ENCODE measurements around the gene ITM2C.

The ITM2C gene

DNA sequence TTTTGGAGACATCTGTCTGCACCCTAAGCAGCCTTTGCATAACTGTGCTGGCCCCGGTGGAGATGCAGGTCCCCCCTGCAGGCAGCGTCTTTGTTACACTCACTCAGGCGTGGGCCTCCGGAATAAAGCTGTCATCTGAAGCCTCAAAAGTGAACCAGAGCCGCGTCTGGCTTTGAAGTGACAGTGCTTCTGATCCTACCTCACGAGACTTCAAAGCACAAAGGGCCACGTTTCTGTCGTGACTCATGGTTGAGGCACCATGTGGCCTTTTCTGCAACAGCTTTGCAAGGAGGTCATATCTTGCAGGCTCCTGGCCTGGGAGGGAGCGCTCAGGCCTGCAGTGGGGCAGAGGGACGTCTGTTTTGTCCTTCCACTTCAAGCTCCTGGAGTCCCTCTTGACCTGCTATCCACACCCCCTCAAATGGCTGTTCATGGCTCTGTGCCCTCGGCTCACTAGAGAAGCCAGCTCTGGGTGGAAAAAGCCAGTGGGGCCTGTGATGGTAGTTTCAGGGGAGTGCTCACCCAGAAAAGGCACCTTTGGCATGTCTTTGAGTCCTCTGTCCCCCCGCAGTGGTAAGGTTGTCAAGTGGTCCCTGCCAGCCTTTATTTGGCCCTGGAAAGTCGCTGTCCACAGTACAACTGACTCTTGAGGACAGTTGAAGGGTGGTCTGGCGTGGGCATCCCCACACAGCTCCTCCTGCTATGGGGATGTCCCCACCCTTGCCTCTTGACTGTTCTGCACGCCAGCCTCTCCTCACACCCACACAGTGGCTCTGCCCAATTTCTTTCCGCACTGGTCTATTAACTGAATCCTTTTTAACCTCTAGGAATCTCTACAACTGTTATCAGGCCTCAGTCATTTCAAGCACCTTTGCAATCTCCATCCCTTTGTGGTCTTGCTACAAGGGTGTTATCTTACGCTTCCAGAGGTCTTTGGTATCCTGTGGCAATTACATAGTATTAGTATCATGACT, 41.0 kb downstream of the ITM2C start:
- Histone ChIP-seq H3K9me2 (replicated peaks; ENCODE audit: low read depth, low read length) (no peaks in the 10 kb centered on the region), H3K9me3 (ENCODE audit: insufficient read depth, low read depth, low read length) (no peaks in the 10 kb centered on the region), H3K27me3 (ENCODE audit: insufficient read depth, low read length, poor library complexity, severe bottlenecking) (no peaks in the 10 kb centered on the region), H3K9ac (ENCODE audit: low read depth, low read length, poor library complexity, severe bottlenecking) (no peak overlapping the region), H3K4me3 (ENCODE audit: low read length, poor library complexity, severe bottlenecking) (no peak overlapping the region), H3K4me1 (ENCODE audit: insufficient read depth, low read length, poor library complexity, severe bottlenecking) (no peaks in the 10 kb centered on the region), H3K36me3 (ENCODE audit: insufficient read depth, low read length) (no peaks in the 10 kb centered on the region), H4K20me1 (ENCODE audit: insufficient read depth, low read length, poor library complexity, severe bottlenecking) (no peaks in the 10 kb centered on the region), H3K79me2 (ENCODE audit: insufficient read depth, low read length) (no peaks in the 10 kb centered on the region), H2AFZ (ENCODE audit: low read length) (no peak overlapping the region), H3F3A (ENCODE audit: low read depth) (no peaks in the 10 kb centered on the region), H3K4me2 (ENCODE audit: low read depth, low read length, poor library complexity, severe bottlenecking) (no peak overlapping the region)
- TF ChIP-seq, protein P1, sequence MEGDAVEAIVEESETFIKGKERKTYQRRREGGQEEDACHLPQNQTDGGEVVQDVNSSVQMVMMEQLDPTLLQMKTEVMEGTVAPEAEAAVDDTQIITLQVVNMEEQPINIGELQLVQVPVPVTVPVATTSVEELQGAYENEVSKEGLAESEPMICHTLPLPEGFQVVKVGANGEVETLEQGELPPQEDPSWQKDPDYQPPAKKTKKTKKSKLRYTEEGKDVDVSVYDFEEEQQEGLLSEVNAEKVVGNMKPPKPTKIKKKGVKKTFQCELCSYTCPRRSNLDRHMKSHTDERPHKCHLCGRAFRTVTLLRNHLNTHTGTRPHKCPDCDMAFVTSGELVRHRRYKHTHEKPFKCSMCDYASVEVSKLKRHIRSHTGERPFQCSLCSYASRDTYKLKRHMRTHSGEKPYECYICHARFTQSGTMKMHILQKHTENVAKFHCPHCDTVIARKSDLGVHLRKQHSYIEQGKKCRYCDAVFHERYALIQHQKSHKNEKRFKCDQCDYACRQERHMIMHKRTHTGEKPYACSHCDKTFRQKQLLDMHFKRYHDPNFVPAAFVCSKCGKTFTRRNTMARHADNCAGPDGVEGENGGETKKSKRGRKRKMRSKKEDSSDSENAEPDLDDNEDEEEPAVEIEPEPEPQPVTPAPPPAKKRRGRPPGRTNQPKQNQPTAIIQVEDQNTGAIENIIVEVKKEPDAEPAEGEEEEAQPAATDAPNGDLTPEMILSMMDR (conservative IDR thresholded peaks at IDR 0.05; ENCODE audit: low read length), result no peak
- TF ChIP-seq EZH2phosphoT487 (IDR thresholded peaks at IDR 0.05; ENCODE audit: borderline replicate concordance), result no peak

DNA sequence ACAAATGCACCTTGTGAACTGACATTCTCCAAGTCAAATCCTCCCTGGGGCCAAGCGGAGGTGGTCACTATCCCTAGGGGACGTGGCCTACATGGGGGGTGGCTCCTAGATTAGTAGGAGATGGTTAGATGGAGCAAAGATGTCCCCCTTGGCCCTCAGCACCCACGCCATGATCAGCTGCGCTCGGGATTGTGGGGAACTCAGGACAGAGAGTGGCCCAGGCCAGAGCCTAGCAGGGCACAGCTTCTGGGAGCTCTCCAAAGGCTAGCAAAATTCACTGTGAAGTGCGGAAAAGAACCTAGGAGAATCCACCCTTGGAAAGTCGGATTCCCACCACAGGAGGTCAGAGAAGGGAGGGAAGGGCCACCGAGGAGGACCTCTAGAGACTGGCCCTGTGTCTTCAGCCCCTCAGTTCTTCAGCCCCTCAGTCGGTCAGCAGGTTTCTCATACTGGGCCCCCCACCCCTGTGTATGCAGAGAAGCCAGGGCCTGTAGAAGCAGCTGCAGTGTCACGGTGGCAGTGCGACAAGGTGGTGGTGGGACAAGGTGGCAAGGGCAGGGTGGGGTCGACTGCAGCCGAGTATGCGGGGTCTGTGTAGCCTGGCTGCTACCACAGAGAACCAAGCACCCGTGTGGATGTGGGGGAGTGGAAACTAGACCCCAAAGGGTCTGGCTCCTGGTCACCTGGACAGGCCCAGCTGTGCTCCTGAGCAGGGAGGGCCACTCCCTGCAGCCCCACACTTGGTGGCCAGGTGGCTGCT, 41.9 kb downstream of the ITM2C start:
- Histone ChIP-seq H3K4me3 (ENCODE audit: low read length, poor library complexity, severe bottlenecking) (no peak overlapping the region), H3K9ac (ENCODE audit: low read depth, low read length, poor library complexity, severe bottlenecking) (no peak overlapping the region), H3K9me2 (replicated peaks; ENCODE audit: low read depth, low read length) (no peaks in the 10 kb centered on the region), H3K79me2 (ENCODE audit: insufficient read depth, low read length) (no peaks in the 10 kb centered on the region), H3K9me3 (ENCODE audit: insufficient read depth, low read depth, low read length) (no peaks in the 10 kb centered on the region), H3F3A (ENCODE audit: low read depth) (no peaks in the 10 kb centered on the region), H3K4me1 (ENCODE audit: insufficient read depth, low read length, poor library complexity, severe bottlenecking) (no peaks in the 10 kb centered on the region), H4K20me1 (ENCODE audit: insufficient read depth, low read length, poor library complexity, severe bottlenecking) (no peaks in the 10 kb centered on the region), H2AFZ (ENCODE audit: low read length) (no peak overlapping the region), H3K36me3 (ENCODE audit: insufficient read depth, low read length) (no peaks in the 10 kb centered on the region), H3K27me3 (ENCODE audit: insufficient read depth, low read length, poor library complexity, severe bottlenecking) (no peaks in the 10 kb centered on the region), H3K4me2 (ENCODE audit: low read depth, low read length, poor library complexity, severe bottlenecking) (no peak overlapping the region)
- TF ChIP-seq, protein P1 (conservative IDR thresholded peaks at IDR 0.05; ENCODE audit: low read length), result no peak
- no peak for TF ChIP-seq EZH2phosphoT487 (IDR thresholded peaks at IDR 0.05; ENCODE audit: borderline replicate concordance)

DNA sequence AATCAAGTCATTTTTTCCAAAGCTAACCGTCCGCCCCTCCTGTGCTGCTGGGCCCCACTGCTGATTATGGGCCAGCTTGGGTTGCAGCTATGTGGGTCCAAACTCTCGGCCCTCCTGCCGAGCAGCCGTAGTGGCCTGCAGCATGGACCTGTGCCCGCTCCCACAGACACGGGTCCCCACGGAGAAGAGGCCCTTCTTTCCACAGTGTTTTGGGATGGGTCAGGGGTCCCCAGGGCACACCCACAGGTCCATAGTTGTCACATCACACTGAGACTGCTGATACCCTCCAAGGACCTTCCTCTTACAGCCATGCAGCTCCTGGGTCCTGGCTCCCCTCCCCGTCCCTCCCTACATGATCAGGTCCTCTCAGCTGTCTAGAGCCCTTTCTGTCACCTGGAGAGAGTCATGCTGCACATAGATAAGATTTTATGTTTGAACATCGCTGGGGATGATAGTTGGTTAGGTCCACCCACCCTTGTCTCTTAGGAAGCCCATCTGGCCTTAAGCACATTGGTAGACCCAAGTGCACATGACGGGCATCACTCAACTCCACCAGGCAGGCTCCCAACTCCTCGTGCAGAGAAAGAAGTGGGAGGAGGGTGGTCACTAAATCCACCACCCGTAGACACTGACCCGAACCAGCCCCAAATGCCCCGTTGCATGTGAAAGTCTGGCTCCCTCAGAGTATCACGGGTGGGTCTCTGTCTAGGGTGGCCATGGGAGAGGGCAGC, 42.8 kb downstream of the ITM2C start:
- H3K4me3 ChIP-seq (ENCODE audit: low read length, poor library complexity, severe bottlenecking), result no peak overlapping the region
- H3K4me2 ChIP-seq (ENCODE audit: low read depth, low read length, poor library complexity, severe bottlenecking), result no peak overlapping the region
- TF ChIP-seq, protein P1 (conservative IDR thresholded peaks at IDR 0.05; ENCODE audit: low read length), result no peak
- no peak for TF ChIP-seq EZH2phosphoT487 (IDR thresholded peaks at IDR 0.05; ENCODE audit: borderline replicate concordance)
- H3K9ac ChIP-seq (ENCODE audit: low read depth, low read length, poor library complexity, severe bottlenecking), result no peak overlapping the region
- no peak overlapping the region for H2AFZ ChIP-seq (ENCODE audit: low read length)
- no peaks in the 10 kb centered on the region for H3K27me3 ChIP-seq (ENCODE audit: insufficient read depth, low read length, poor library complexity, severe bottlenecking)
- no peaks in the 10 kb centered on the region for H4K20me1 ChIP-seq (ENCODE audit: insufficient read depth, low read length, poor library complexity, severe bottlenecking)
- no peaks in the 10 kb centered on the region for H3K4me1 ChIP-seq (ENCODE audit: insufficient read depth, low read length, poor library complexity, severe bottlenecking)
- H3F3A ChIP-seq (ENCODE audit: low read depth), result no peaks in the 10 kb centered on the region
- H3K9me2 ChIP-seq (replicated peaks; ENCODE audit: low read depth, low read length), result no peaks in the 10 kb centered on the region
- no peaks in the 10 kb centered on the region for H3K36me3 ChIP-seq (ENCODE audit: insufficient read depth, low read length)
- H3K79me2 ChIP-seq (ENCODE audit: insufficient read depth, low read length), result no peaks in the 10 kb centered on the region
- H3K9me3 ChIP-seq (ENCODE audit: insufficient read depth, low read depth, low read length), result no peaks in the 10 kb centered on the region
